ENCODE measurements around the gene MRPL12.
A peak's percentile ranks its signal among the peaks of the same experiment; 100 is the strongest.
"Not testable (repeated sequence)": the region's sequence is repeated elsewhere in the genome, so short reads cannot be mapped to it uniquely, and the experiment has no call there.

The MRPL12 gene

DNA sequence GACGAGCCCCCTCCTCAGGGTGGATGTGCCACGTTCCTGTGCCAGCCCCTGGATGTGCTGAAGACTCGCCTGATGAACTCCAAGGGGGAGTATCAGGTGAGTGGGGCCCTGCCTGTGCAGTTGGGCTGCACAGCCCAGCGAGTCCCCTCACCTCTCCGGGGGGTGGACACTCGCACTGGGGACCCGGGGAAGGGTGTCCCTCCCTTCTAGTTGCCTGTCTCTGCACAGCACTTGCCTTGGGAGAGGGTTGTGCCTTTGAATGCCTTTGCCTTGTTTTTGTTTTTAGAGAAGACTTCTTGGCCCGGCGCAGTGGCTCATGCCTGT is 14.6 kb downstream of the MRPL12 start:
- no peak for DNase-seq

GRCh38 chr17:81719410-81720266 is 16.5 kb downstream of the MRPL12 start:
- no peak for DNase-seq

DNA sequence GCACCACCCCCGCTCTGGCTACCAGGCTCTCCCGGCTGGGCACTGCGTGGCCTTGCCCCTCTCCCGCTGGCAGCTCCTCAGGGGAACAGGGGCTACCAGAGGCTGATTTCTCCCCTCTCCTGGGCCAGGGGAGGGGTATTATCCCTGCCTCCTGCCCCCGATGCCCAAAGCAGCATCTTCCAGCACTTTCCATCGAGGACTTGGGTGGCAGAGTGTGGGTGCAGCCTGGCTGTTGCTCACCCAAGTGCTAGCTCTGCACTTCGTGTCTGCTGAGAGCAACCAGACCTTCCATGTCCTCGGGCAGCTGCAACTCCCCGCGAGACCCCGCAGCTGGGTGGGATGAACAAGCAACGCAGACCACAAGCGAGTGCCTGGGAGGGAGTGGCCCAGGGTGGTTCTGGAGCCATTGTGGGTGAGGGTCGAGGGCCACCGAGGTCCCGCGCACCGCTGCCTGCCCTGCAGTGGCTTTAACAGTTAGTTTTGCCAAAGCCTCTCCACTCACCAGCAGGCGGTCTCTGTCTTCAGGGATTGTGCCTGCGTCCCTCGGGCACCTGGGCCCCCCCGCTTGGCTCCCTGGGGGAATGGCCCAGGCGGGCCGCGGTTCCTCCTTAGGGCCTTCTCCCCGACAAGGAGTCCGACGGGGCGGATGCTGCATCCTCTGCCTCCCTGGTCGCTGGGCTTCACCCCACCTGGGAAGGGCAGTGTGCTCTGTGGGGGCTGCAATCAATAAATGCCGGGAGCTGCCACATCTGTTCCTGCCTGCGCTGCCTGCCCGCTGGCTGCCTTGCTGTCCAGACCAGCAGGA is 17.3 kb downstream of the MRPL12 start:
- DNase-seq: no peak

DNA sequence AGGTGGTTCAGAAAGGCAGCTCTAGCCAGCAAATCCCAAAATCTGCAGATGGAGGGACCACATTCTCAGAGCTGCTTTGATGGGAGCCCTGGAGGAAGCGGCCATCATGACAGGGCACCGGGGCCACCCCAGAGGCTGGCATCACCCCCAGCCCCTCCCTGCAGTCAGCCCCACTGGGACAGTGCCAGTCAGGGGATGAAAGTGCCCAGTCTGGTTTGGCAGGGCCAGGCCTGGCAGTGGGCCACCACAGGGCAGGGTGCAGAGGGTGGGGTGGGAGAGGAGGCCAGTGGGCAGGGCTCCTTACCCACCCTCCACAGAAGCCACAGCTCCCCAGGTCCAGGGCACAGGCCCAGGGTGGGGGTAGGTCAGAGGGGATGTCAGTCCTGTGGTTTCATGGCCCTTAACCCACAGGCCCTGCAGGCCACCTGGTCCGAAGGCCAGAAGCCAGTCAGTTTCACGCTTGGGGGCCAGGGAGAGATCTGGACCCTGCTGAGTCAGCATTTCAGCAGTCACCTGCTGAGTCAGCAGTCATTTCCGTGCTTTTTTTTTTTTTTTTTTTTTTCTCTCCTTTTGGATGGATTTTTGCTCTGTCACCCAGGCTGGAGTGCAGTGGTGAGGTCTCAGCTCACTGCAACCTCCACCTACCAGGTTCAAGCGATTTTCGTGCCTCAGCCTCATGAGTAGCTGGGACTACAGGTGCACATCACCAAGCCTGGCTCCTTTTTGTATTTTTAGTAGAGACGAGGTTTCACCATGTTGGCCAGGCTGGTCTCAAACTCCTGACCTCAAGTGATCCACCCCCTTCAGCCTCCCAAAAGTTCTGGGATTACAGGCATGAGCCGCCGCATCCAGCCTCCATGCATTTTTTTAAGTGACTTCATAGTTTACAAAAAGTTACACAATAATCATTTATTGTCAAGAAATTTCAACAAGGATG is 19.3 kb downstream of the MRPL12 start:
- peak; percentile 33 for DNase-seq

- DNase-seq: no peak
These were observed 20.6 kb downstream of the MRPL12 start for GRCh38 chr17:81723651-81724209.

DNA sequence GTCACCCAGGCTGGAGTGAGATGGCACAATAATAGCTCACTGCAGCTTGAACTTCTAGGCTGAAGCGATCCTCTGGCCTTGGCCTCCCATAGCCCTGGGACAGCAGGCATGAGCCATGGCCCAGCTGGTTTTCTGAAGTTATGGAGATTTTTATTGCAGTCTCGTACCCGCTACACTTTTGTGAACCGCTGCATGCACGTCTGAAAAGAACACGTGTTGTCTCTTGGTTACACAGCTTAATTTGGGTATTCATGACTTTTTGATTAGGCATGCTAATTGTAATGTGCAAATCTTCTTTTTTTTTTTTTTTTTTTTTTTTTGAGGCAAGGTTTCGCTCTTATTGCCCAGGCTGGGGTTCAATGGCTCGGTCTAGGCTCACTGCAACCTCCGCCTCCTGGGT is 22.3 kb downstream of the MRPL12 start:
- no peak for DNase-seq

GRCh38 chr17:81726004-81726403 is 22.8 kb downstream of the MRPL12 start:
- no peak for DNase-seq

GRCh38 chr17:81727324-81728031 is 24.3 kb downstream of the MRPL12 start:
- no peak for DNase-seq

GRCh38 chr17:81733507-81734404 is 30.6 kb downstream of the MRPL12 start:
- peak; percentile 61 for DNase-seq

DNA sequence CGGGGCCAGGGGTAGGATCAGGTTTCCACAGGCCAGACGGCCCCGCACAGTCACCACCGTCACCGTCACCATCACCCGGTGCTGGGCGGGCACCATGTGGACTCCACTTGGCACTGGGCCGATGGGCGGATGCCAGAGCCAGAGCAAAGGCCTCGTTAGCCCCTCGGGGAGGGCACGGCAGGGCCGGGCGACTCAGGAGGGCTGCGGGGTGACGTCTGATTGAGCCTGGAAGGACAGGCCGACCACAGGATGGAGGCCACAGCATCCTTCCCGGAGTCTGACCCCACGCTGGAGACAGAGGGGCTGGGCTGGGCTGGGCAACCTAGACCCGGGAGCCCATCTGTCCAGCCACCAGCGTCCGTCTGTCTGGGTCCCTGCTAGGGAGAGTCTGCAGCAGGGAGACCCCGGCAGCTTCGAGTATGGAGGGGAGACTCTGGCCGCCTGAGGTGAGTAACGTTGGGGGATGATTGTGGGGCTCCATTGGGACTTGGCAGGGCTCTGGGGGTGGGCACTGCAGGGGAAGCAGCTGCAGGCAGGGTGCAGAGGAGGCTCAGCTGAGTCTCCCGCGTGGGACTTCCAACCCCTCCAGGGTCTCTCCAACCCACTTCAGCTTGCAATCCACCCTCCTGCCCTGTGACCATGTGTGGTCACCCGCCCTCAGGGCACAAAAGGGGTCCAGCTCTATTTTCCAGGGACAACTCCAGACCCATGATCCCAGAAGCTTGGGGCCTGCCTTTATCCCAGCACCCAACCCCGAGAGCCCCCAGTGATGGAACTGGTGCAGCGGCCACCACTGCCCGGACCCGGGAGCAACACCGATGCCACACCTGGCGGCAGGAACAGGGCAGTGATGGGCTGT is 31.5 kb downstream of the MRPL12 start:
- DNase-seq: no peak

DNA sequence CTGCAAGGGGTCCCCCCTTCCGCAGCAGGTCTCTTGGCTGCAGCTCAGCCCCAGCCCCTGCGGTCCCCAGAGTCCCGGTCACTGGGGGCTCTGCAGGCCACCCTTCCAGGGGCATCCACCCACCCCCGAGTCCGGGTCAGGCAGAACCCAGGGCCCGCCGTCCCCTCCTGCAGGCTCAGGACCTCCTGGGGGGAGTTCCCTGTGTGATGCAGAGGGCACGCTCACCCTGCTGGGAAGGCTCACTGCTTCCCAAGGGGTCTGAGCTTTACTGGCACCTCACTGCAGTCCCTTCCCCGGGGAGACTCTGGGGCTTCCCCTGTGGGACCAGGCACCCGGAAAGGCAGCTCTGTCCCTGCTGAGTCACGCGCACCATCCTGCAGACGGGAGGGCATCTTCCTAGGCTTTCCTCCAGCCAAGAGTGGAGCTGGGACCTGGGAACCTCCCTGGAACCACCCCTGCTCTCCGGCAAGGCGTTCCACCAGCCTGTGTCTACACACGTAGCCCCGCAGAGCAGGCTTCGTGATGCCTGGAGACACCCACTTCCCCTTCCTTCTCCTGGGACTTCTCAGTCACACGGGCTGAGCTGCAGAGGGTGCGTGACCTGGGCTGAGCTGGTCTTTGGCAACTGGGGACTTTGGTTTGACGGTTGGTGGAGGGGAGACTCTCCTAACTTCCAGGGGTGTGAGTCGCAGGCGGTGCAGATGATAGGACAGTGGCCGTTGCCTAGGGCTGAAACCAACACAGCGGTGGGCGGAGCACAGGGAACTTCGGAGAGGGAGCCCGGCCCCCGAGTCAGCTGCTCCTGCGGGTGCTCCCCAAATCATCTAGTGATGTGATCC is 32.3 kb downstream of the MRPL12 start:
- peak; percentile 32 for DNase-seq

- DNase-seq: no peak
These were observed 35.0 kb downstream of the MRPL12 start for GRCh38 chr17:81737947-81738800.

- DNase-seq: no peak
These were observed 35.7 kb downstream of the MRPL12 start for GRCh38 chr17:81738801-81739393.

DNA sequence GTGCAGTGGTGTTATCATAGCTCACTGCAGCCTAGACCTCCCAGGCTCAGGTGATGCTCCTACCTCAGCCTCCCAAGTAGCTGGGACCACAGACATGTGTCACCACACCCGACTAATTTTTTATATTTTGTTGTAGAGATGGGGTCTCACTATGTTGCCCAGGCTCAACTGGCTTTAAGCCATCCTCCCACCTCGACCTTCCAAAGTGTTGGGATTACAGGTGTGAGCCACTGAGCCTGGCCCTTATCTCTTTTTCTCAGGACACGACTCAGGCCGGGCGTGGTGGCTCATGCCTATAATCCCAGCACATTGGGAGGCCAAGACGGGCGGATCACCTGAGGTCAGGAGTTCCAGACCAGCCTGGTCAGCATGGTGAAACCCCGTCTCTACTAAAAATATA is 36.4 kb downstream of the MRPL12 start:
- not testable (repeated sequence) for DNase-seq

DNA sequence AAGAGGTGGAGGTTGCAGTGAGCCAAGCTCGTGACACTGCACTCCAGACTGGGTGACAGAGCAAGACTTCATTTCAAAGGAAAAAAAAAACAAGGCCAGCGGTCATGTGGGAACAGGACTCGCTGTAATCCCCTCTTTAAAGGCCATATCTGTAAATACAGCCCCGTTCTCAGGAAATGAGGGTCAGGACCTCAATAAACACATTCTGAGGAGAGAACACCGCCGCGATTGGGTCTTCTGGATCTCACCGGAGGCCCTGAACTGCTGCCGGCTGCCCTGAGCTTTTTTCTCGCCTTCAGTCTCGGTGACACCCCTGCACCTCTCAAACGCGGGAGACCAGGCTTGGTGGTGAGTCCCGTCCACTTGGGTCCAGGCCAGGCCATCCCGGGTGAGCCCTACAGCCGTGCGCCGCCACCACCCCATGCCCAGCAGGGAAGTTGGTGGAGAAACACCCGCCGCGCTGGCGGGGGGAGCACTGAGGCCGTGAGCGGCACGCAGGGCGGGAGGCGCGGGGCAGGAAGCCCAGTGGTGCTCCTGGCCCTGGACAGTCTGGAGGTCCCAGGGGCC is 37.3 kb downstream of the MRPL12 start:
- DNase-seq: no peak

- no peak for DNase-seq
These were observed 38.0 kb downstream of the MRPL12 start for GRCh38 chr17:81741049-81741593.

Data from HCEC 1CT (cell line).